ELF-1 (cell line): ENCODE measurements around the gene RNF149.
"Not testable (repeated sequence)": the region's sequence is repeated elsewhere in the genome, so short reads cannot be mapped to it uniquely, and the experiment has no call there.

Experiments
- DNase-seq: peaks from one replicate; pipeline ENCODE4 v3.0.0-alpha.2; 2016; ENCODE audit warnings: low read depth, low spot score

The RNF149 gene

GRCh38 chr2:101331202-101331601 is 22.7 kb upstream of the RNF149 start:
- DNase-seq = no peak

DNA sequence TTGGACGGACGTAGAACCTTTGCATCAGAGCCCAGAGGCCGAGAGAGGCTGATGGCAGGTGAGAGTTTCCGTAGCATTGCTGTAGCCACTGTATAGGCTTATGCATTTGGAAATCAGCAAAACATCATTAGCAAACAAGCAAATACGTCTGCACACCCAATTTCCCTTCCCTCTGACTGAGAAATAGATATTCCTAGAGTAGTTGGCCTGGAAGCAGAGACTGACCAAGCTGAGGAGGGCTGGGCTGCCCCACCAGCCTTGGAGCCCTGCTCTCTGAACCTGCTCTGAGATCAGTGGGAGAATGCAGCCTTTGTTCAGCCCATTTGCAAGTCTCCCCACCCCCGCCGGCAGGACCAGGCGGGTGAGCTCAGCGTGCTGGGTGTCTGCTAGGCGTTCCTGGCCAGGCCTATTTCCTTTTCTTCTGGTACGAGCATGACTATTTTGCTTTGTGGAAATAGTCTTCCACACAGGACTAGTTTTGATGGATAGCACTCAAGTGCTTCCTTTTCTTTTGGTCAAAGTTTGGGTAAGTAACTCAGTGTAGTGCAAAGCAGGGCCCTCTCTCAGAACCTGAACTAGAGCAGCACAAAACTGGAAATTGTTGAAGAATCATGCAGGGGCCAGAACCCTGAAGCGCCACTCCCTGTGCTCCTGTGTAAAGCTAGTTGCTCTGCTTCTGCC is 21.9 kb upstream of the RNF149 start:
- DNase-seq = peak; percentile 87

DNA sequence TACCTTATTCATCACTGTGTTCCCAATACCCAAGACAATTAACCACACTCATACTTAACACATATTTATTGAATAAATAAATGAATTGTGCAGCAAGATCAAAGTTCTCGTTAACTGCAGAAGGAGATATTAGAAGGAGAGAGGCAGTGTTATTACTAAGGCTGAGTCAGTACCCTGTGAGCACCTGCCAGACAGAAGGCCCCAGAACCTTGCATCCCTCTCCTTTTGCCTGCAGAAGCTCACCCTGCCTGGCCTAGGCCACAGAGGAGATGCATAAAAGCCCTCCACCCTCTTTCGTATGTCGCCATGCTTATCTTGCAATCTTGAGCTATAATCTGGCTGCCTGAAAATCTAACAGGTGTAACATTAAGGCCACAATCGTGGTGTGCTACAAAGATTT is 20.5 kb upstream of the RNF149 start:
- DNase-seq = no peak

DNA sequence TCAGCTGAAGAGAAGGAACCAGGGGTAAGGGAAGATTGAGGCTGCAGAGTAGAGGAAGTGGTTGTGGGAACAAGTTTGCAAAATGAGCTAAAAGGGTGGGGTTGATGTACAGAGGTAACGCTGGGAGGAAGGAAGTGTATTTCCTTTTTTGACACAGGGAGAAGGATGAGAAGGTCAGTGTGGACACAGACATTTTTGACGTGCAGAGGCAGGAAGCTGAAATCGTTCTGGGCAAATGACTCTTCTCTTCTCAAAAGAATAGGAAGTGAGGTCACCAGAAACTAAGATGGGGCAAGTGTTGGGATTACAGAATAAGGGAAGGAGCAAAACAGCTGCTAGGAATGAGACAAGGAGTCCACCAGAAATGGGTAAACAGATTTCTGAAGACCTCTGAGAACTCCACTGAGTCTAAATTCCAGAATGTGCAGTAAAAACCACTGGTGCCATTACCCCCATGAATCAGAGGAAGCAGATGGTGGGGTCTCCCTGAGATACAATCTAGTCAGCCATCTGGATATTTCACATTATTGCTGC is 20.0 kb upstream of the RNF149 start:
- no peak for DNase-seq

DNA sequence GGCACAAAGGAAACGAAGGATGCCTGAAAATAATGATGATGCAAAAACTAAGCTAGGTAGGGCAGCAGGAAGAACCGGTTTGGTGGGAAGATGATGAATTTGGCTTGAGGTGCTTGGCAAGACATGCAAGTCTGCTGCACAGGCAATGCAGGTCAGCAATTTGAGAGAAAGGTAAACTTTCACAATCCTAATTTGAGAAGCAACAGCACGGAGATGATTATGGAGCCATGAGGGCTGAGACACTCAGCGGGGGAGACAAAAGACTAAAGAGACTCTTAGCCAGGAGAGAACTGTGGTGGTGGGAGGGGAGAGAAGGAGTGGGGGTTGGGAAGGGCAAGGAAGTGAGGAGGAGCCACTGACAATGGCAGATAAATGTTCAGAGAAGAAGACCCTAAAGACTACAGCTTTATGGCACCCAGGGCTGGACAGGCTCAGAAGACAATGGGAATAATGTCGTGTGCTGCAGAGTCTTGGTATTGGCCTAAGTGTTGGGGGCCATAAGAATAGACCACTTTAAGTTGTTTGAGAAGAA is 19.4 kb upstream of the RNF149 start:
- DNase-seq = peak; percentile 92

GRCh38 chr2:101325425-101325824 is 16.9 kb upstream of the RNF149 start:
- no peak for DNase-seq

- DNase-seq = not testable (repeated sequence)
Measured at GRCh38 chr2:101316568-101316967, 8.1 kb upstream of the RNF149 start.

DNA sequence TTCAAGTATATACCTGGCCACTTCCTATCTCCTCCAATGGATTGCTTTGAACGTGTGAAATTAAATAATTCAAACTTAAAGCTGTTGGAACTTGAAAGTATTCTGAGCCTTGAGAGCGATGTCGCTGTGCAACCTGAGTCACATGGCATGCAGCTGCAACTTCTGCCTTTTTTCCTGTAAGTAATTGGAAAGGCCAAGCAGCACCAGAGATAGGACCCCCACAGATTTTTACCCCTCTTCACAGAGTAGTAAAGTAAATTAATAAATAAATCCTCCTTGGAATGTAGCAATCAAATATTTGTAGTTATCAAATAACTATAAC is 3.2 kb upstream of the RNF149 start:
- DNase-seq = no peak

DNA sequence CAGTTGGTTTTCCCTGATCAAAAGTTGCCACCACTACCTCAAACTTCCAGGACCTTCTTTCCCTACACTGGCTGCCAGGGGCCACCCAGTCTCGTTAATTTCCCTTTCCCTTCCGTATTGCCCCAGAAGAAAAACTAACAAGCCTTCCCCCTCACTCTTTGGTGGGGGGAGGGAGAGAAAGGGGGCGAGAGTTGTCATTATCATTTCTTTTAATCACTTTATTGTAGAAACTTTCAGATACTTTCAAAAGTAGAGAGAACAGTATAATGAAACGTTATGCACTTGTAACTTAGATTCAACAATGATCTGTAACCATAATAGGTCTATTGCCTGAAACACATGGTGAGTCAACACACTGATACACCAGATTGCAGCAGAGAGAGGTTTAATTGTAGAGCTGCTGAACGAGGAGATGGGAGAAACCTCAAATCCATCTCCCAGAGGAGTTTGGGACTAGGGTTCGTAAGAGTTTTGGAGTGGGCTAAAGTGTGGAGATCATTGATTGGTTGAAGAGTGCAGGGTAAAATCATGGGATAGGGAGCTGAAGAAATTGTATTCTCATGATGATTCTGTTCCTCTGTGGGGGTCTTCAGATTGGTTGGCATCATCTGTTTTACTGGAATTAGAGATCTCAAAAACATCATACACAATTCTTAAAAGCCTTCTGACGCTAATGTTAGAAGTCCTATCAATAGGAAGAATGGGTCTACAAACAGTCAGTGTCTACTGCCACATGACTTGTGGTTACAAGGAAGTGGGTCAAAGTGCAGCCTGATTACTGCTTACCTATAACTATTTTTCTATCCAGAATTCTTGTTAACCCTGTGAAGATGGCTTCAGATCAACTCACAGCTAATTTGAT is 2.6 kb upstream of the RNF149 start:
- DNase-seq = no peak

- no peak for DNase-seq
Measured at GRCh38 chr2:101310090-101310833, 1.8 kb upstream of the RNF149 start.

DNA sequence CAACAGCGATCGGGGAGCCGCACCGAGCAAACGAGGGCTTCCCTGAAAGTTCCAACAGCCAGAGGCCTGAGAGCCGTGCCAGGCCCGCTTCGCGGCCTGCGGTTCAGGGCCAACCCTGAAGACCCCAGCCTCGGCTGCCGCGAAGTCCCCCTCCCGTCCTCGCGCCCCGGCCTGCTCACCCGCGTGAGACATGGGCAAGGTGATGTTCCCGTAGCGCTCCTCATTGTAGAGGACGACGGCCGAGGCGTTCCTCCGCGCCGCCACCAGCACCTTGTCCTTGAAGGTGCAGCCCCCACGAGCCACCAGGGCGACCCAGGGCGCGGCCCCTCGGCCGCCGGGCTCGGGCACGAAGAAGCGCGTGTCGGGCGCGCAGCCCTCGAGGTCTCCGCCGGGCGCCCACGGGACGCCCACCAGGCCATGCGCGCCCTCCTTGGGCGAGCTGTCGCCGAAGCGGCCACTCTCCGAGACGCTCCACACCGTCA is 510 bp downstream of the RNF149 start:
- DNase-seq = peak; percentile 37

DNA sequence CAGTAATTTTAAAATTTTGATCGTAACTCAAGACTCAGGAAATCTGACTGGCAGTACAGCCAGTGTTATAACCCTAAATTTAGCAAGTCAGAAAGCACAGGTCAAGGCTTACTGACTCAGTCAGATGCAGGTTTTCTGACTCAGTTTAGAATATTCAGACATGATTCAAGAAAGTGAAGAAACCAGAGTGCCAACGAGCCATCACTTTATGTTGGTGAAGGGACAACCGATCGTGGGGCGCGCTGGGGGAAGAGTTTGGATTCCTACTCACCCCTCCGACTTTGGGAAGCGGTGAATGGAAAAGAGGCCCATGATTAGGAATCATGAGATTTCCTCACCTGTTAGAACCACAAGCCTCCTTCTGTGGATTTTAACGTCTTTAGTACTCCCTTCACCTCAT is 998 bp downstream of the RNF149 start:
- no peak for DNase-seq

- no peak for DNase-seq
Measured at GRCh38 chr2:101306410-101306809, 2.1 kb downstream of the RNF149 start.

DNA sequence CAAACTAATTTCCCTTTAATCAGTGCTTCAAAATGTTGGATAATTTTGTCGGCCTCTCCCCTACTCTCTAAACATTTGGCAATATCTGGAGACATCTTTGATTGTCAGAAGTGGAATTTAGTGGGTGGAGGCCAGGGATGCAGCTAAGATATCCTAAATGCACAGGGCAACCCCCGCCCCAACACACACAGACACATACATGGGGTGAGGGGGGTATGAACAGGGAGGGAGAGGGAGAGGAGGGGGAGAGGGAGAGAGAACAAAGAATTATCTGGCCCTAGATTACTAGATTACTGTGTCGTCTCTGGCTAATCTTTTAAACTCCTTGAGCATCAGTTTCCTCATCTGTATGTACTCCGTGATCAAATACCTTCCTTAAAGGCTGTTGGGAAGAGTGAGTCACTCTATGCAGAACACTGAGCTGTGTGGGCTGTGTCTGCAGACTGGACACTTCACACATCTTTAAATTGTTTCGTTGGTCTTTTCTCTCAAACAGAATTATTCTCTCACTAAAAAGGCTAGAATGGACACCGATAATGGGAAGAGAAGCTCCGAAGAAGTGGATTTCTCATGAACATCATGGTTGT is 2.9 kb downstream of the RNF149 start:
- DNase-seq = no peak

DNA sequence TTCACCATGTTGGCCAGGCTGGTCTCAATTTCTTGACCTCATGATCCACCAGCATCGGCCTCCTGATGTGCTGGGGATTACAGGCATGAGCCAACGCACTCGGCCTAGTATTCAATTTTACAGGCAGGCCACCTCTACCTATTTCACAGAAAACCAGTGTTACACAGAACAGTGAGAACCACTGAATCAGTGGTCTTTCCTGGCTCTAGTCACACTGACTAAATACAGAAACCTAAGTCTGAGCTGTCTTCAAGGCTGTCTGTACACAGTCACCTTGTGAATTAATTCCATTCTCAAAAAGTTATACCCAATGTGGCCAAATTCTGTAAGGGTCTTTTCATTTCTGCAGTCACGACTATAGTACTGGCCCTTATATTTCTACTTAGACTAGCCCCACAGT is 3.5 kb downstream of the RNF149 start:
- no peak for DNase-seq

GRCh38 chr2:101303688-101304087 is 4.8 kb downstream of the RNF149 start:
- DNase-seq = no peak

DNA sequence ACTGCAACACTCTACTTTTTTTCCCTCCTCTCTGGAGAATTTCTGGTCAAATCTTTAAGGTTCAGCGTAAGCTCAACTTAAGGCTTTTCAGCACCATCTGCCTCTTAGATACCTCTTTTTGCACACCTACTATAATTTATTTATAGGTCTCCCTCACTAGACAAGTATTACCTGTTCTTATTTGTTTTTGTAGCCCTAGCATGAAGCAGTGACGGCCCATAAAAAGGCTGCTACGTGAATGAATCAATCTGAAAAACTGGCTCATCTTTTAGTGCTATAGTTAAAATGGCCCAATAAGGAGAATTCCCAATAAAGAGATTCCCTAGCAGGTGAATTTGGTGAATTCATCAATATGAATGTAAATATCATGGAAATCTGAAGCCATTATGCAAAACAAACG is 6.5 kb downstream of the RNF149 start:
- DNase-seq = no peak

DNA sequence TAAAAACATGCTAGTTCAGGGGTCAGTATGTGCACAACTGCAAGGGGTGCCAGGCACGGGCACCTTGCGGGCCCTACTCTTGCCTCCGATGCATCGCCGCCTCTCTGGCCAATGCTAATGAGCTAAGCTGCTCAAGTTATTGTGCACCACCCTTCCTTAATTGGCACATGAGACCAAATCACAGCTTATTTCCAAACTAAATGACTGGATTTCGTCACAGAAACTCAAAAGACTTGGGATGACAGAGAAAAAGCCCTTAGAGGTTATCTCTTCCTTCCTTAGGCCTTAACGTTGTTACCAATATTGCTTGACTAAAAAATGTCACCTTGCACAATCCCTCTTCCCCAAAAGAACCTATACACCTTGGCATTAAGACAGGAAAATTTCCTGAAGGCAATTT is 7.7 kb downstream of the RNF149 start:
- DNase-seq = no peak

GRCh38 chr2:101300164-101300563 is 8.3 kb downstream of the RNF149 start:
- DNase-seq = no peak

- no peak for DNase-seq
Measured at GRCh38 chr2:101299604-101300003, 8.9 kb downstream of the RNF149 start.

DNA sequence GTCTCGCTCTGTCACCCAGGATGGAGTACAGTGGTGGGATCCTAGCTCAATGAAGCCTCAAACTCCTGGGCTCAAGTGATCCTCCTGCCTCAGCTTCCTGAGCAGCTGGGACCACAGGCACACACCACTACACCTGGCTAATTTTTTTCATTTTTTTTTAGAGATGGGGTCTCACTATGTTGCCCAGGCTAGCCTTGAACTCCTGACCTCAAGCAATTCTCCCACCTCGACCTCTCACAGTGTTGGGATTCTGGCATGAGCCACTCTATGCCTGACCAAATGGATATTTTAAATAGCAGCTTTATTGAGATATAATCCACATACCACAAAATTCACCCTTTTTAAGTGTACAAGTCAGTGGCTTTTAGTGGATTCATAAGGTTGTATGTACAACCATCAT is 11.1 kb downstream of the RNF149 start:
- DNase-seq = no peak

- no peak for DNase-seq
Measured at GRCh38 chr2:101296371-101296770, 12.1 kb downstream of the RNF149 start.
